ENCODE measurements around the gene CCDC80.

CCDC80 gene

DNA sequence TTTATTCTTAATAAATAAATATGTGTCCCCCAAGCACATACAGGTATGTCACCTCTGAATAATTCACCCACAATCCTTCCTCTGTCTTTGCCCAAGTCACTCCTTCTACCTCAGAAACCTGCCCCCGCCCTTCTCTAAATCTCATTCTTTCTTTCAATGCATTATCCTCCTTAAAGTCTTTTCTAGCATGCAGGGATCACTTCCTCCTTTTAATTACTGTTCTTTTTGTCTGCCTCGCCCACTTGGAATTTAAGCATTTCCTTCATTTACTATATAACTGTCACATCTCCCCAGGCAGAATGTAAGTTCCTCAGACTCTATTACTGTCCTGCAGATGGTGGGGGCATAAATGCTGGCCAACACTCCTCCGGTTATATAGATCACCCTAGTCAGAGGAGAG, 7.8 kb downstream of the CCDC80 start:
- no peak for DNase-seq

DNA sequence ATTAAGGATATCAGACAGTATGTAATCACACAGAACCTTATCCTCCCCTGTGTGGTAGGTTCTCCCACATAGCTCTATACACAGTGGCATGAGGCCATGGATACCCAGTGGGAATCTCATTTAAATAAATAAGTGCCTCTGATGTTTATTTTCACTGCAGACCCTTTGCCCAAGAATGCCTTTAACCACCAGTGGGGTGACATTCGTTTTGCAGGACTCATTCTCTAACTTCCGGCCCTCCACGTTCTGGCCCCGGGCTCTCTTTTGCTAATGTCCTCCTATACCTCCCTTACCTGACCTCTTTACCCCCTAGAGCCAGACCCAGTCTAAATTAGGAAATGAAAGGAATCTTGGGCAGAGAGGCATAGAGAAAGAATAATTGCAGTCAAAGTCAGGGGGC, 8.3 kb downstream of the CCDC80 start:
- no peak for DNase-seq

DNA sequence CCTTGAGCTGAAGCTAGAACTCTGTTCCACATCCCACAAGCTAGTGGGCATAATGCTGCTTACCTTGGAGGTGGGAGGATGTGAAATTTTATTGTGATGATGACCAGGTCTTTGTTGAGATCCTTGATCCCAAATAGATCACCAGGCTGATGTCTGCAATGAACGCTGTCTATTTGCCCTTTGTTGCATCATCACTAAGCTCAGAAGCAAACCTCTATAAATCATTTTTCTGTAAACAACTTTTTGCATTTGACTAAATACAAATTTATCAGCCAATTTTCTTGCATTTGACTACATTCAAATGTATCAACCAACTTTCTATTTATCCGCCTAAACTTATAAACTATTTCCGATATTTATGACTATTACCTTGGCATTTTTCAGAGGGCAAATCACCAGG, 9.7 kb downstream of the CCDC80 start:
- DNase-seq, result no peak

DNA sequence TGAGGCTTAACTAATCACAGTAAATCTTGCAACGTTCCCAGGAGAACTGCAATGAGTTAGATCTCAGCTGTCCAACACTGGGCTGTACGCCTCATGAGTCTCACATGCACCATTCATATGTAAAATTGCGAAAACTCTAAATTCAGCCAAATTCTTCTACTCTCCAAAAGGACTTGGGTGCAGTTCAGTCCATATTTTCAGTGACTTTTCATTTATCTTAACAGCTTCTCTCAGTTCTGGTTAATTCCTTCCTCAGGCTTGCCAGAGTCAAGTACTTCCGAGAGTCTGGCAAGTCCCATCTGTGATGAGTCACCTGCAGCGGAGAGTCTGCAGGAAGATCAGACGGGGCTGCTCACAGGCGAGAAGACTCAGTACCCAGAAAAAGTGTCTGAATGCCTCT, 11.5 kb downstream of the CCDC80 start:
- DNase-seq, result peak; percentile 87

DNA sequence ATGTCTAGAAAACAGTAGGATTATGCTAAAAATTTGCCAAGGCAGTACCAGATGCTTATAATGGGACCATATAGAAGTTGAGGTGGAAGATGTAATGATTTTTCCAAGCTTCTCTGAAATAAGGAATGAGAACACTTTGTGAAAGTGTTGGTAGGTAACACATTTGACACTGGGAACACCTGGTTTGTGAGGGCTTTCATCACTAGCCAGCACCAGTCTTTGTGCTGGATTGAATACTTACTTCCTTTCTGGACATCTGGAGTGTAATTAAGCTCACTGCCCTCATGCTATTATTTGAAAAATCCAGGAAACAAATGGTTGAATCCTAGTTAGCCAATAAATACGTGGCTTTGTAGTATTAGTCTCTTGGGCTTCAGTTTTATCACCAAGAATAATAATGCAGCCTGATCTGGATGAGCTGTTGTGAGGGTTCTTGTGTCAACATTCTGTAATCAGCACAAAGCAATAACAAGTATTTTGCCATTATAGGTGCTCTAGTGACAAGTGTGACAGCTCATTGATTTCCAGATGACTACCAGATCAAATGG, 12.9 kb downstream of the CCDC80 start:
- DNase-seq, result no peak

DNA sequence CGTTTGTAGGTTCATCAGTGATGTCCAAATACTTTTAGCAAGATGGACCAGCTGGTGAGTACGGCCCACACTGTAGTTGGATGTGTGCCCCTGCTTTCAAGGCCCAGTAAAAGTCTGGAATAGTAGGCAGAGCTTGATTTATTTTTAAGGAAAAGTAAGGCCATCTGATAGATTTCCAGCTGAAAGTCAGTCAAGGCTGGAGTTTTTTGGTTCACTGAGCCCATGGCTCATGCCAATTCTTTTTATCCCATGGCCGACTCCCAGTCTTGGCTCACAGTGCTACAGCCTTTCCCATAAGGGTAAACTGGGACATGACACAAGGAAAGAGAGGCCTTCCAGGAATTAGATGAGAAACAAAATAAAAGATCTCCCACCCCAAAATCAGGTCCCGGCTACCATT, 13.5 kb downstream of the CCDC80 start:
- no peak for DNase-seq

DNA sequence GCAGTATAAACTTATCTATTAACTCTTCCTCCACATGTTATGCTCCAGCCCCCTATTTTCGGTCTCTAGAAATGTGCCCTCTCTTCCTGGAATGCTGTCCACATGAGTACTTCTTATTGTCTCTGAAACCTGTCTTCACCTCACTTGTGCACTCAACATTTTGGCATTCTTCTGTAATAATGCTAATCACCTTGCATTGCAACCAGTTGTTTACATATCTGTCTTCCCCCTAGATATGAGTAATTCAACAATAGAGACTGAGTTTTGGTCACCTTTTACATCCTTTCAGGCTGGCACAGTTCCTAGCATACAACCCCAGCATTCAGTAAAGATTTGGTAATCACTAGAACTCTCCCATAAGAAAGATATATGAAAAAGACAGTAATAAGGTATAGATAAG, 17.2 kb downstream of the CCDC80 start:
- no peak for DNase-seq

DNA sequence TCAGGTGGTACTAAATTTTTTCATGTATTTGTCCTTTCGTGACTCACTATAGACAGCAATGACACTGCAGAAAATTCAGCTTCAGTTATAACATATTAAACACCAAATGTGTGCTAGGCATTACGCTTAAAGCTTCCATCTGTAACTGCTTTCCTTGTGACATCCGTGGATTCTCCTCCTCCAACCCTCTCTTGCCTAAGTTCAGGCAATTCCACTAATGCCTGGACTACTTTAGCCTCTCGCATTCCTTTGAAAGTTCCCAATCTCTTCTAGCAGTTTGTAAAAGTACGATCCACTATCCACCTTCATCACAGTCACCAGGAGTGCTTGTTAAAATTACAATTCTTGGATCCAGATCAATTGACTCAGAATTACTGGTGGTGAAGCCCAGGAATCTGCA, 17.7 kb downstream of the CCDC80 start:
- no peak for DNase-seq

DNA sequence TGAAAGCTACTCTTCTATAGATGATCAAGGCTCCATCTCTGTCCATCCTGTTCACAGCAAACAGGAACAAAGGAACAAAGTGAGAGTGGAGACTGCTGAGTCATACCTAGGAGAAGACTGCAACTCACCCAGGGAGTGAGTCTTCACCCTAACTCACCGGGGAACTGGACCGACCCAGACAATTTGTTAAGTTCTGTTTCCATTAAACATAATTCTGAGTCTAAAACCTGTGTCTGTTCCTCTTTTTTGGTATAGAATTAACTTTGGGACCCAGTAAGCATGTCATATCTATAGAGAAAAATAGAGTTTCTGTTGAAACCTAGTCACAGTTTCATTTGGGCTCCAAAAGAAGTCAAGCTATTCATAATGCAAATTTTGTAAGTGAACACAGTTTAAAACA, 21.6 kb downstream of the CCDC80 start:
- DNase-seq, result no peak

DNA sequence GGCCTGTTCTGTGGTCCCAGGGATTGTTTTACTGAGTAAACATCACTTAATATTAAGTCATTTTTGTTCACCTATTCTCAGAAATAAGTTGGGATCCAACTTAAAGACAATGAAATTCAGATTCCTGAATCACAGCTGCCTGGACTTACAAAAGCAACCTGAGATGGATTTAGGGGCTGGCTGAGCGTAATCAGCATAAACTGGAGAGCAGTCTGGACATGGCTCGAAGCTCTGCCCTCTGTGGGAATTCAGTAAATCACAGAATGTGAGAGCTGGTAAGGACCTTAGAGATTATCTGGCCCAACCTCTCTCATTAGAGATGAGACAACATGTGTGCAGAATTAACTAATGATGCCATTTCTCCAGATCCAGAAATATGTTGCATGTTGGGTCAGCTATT, 23.7 kb downstream of the CCDC80 start:
- DNase-seq, result no peak

DNA sequence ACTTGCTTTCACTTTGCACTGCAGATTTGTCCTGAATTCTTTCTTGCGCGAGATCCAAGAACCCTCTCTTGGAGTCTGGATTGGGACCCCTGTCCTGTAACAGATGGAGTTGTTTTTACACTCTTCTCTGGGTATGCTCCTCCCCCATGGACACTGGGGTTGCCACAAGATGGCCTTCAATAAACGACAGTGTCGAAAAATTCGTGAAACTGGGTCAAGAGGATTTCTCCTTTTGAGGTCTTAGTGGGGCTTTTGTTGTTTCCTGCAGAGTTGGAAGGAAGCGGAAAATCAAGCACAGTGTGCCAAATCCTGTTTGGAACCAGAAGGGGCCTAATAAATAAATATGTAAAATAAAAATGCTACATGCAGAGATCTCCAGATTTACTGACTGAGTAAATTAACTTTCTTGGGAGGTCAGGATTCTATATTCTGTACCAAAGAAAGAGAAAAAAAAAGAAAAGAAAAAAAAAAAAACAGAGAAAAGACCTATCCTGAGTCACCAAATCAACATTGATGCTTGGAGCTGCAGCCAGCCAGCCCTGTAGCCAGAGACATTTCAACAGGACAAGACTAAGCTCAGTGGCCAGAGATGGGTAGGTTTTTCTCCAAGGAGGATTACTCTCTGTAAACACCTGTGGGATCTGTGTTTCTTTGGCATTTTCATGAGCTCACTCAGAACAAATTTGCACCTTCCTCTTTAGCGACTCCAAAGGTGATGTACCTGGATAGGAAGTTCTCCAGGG, 24.8 kb downstream of the CCDC80 start:
- no peak for DNase-seq

DNA sequence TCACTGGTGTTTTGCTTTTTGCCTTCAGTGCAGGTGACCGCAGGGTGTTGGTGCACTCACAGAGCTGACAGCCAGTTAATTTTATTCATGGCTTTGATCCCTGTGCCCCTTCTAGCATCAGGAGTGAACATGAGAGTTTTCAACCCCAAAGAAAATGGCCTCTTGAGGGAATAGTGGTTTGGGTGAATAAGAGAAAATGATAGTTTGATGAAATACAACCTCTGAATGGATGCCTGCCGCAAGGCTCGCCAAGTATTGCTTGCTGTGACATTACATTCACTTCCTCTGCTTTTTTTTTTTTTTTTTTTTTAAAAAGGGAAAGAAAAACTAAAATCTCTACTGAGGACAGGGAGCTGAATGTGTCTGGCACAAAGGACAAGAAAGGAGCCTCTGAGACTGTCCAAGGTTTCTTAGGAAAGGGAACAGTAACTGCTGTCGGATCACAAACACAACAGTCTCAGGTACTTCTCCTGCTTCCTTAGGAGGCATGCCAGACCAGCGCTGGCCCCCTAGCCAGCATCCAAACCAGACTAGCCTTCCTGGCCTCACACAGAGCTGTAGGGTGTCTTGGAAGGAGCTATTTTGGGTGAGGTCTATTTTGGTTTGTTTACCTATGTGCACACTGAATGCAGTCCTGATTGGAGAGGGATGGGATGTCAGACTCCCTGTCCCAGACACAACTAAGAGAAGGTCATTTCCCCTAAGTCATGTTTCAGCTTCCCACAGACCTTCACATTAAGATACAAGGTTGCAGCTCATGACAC, 29.0 kb downstream of the CCDC80 start:
- DNase-seq, result no peak

DNA sequence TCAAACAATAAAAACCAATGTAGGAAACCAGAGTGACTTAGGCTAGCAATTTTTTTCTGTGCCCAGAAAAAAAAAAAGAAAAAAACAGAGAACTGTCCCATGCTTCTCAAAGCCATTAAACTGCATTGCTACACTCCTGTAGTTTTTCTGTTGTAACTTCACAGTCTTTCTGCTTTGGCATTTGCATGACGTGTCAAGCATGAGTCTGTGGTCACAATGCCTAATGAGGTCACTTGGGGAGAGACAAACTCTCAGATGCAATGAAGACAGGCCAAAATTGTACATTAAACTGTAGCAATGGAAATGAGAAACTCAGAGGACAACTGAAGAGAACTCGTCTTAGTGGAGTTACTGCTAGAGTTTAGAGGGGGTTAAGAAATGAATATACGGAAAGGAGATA, 30.8 kb downstream of the CCDC80 start:
- peak; percentile 56 for DNase-seq

DNA sequence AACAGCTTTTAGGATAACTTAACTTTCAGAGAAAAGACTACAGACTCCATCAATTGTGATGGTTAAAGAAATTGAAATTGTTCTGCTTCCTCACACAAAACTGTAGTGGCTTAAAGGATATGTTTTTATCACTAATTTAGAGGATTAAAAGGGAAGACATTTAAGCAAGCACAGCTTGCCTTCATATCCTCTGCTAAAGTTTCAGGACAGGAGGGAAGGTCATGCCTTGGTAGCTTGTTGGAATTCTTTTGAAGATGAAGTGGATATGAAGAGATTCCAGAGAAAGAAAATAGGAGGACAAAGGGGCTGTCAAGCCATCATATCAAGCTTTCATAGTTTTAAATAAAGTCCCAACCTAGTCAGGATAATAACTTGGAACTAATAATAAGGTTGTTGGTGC, 33.1 kb downstream of the CCDC80 start:
- DNase-seq, result no peak

DNA sequence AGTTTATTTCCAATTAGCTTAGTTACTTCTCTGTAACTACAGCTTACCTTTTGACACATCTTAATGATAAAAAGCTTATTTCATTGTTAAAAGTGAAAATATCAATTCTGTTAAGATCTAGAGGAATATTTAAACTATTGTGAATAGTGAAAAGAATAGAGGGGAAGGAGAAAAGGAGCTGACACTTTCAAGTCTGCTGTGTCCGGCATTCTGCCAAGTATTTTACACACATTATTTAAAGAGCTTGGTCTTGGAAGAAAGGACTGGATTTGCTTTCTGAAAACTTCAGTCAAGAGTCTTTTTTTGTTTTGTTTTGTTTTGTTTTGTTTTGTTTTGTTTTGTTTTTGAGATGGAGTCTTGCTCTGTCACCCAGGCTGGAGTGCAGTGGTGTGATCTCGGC, 34.8 kb downstream of the CCDC80 start:
- DNase-seq, result no peak

DNA sequence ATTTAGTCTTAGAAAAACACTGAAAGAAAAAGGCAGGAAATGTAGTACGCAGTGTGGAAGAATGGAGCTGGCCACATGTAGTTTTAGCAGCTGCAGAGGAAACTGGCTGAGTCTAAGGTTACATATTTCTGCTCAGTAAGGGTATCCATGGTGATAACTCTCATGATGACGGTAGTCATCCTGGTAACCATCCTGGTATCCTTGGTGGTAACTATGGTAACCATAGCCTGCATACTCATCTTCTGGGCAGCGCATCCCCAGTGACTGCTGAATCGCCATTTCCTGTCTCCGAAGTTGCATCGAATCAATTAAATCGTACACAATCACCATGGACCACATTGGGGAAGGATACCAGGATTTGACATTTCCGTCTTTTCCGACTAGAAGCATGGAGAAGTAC, 35.7 kb downstream of the CCDC80 start:
- peak; percentile 96 for DNase-seq

DNA sequence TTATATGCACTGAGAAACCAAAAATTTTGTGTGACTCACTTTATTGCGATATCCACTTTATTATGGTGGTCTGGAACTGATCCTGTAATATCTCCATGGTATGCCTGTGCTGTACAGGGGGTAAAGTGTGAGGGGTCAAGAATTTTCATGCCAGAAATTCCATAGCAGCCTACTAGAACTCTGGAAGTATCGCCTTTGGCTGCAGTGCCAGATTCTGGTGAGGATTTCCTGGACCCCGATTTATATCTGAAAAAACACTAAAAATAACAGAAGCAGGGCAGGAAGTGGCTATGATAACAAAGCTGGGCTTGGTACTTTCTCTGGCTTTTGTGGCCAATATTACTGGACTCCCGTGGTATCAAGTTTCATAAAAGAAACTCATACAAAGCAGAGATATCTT, 36.4 kb downstream of the CCDC80 start:
- peak; percentile 94 for DNase-seq

DNA sequence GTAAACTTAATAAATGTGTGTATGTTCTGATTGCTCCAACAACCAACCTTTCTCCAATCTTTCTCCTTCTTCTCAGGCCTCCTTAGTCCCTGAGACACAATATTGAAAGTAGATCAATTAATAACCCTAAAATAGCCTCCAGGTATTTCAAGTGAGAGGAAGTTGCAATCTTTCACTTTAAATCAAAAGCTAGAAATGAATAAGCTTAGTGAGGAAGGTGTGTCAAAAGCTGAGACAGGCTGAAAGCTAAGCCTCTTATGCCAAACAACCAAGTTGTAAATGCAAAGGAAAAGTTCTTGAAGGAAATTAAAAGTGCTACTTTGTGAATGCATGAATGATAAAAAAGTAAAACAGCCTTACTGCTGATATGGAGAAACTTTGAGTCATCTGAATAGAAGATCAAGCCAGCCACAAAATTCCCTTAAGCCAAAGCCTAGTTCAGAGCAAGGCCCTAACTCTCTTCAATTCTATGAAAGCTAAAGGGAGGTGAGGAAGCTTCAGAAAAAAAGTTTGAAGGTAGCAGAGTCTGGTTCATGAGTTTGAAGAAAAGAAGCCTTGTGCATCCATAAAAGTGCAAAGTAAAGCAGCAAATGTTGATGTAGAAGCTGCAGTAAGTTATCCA, 38.6 kb downstream of the CCDC80 start:
- DNase-seq, result no peak

DNA sequence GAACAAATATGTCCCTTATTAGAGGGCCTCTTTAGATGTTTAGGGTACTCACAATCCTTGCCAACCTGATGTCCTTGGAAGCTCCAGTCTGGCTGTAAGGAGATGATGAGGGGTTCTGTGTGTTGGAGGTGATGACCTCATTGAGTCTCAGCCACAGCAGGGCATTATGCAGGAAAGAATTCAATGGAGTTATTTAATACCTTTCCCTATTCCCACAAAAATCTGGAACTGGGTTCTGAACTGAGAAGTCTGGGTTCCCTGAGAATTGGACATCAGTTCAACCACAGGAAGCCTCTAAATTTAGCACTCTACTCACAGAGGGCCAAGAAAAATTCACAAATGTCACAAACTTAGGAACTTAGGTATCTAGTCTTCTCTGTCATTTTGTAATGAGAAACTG, 42.2 kb downstream of the CCDC80 start:
- DNase-seq, result no peak

DNA sequence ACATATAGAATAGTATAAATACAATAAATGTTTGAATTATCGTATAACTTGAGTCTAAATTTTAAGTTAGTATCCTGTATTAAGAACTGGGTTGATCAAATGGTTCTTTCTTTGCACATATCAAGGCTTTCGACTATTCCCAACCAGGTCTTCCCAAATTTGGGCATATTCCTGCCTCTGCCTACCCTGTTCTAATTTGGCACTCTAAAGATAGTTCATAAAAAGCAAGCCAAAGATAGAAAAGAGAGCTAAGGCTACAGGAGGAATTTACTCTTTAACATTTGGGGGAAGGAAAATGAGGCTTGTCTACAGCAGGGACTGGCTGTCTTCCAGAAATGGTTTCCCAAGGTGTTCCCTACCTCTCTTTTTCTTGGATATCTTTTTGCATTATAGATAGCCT, 43.0 kb downstream of the CCDC80 start:
- no peak for DNase-seq

DNA sequence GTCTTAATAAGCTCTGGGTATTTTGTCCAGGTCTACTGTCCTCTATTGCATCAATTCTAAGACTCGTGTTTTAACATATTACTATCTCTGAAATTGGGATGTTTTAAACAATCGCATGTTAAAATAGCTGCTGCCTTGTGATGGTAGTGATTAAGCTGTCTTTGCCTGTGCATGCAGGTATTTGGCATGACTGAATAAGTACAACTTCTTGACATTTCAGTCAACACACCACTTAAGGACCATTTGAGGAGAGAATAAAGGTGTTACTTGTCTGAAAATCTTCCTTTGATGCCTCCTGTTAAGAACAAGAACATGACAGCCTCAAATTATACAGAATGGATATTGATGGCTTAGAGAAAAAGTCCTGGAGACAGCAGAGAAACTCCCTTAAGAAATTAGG, 46.1 kb downstream of the CCDC80 start:
- DNase-seq, result no peak

DNA sequence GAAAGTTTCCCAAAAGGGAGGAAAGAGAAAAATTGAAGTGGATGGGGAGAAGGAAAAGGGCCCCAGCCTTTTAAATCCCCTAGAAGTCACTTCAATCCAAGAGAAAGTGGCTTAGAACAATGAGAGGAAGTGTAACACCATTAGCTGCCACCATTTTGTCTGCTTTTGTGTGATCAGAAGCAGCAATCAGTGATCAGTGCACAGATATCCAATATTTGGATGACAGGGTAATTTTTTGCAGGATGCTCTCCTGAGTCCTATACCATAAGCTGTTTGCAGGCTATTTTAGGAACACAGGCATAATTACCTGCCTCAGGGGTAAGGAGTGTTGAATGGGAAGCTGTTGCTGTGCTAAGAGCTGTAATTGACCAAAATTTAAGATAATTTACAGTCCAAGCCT, 47.7 kb downstream of the CCDC80 start:
- DNase-seq, result no peak

DNA sequence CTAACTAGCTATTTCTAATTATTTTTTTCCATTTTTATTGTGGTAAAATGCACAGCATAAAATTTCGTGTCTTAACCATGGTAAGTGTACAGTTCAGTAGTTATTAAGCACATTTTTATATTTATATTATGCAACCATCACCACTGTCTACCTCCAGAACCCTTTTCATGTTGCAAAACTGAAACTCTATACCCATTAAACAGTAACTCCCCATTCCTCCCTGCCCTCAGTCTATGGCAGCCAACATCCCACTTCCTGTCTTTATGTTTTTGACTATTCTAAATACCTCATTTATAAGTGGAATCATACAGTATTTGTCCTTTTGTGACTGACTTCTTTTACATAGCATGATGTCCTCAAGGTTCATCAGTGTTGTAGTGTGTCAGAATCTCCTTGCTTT, 53.6 kb downstream of the CCDC80 start:
- no peak for DNase-seq

DNA sequence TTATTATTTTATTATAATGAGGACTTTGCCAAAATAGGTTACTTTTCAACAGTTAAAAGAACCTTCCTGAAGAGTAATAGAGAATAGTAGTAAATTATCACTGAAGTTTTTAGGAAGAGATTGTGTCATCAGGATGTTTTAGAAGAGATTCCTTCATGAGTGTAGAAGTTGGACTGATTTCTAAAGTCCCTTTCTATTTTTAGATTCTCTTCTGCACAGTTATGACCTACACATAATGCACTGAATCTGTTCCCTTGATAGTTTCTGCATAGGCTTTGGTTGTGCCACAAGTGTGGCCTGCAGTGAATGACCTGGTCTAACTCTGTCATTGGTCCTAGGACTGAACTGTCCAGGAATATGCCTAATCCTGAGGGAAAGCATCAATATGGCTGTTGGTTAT, 55.2 kb downstream of the CCDC80 start:
- DNase-seq, result no peak

Data from fibroblast of skin of right quadriceps (primary cell).